ENCODE data around the gene CCDC88C. TPM values are rescaled to one million over a fixed set of nuclear protein-coding genes. Genes with fewer than 3 reads are reported as not detected.

CCDC88C gene
- total RNA-seq, 1 donor: 0.36 TPM

GRCh38 chr14:91225025-91225424 is 192.6 kb downstream of the CCDC88C start:
- H3K27ac ChIP-seq (ENCODE audit: low read depth, low read length): peak overlapping the region; percentile 77
- H3K27me3 ChIP-seq (ENCODE audit: insufficient read depth, low read length): no peaks in the 10 kb centered on the region
- peaks cover 39% of the 10 kb centered on the region for H3K4me1 ChIP-seq (ENCODE audit: insufficient read depth, low read length)
- no peaks in the 10 kb centered on the region for H4K20me1 ChIP-seq (ENCODE audit: insufficient read depth, low read length)
- no peaks in the 10 kb centered on the region for H3K79me2 ChIP-seq (ENCODE audit: insufficient read depth, low read length)
- no peaks in the 10 kb centered on the region for H3K9me3 ChIP-seq (ENCODE audit: low read depth, low read length)
- H3K36me3 ChIP-seq (ENCODE audit: insufficient read depth, low read length): no peaks in the 10 kb centered on the region
- TF ChIP-seq, protein P1, sequence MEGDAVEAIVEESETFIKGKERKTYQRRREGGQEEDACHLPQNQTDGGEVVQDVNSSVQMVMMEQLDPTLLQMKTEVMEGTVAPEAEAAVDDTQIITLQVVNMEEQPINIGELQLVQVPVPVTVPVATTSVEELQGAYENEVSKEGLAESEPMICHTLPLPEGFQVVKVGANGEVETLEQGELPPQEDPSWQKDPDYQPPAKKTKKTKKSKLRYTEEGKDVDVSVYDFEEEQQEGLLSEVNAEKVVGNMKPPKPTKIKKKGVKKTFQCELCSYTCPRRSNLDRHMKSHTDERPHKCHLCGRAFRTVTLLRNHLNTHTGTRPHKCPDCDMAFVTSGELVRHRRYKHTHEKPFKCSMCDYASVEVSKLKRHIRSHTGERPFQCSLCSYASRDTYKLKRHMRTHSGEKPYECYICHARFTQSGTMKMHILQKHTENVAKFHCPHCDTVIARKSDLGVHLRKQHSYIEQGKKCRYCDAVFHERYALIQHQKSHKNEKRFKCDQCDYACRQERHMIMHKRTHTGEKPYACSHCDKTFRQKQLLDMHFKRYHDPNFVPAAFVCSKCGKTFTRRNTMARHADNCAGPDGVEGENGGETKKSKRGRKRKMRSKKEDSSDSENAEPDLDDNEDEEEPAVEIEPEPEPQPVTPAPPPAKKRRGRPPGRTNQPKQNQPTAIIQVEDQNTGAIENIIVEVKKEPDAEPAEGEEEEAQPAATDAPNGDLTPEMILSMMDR (IDR thresholded peaks at IDR 0.05; ENCODE audit: extremely low read depth, low read depth, low read length): no peak
- peak overlapping the region; percentile 33 for H3K4me3 ChIP-seq (ENCODE audit: insufficient read depth, low read length)
- H3K4me2 ChIP-seq (ENCODE audit: insufficient read depth, low read length): peak overlapping the region; percentile 49
- DNase-seq (ENCODE audit: insufficient read length, low spot score, missing footprints): peak; percentile 95
- peak overlapping the region; percentile 25 for H2AFZ ChIP-seq (ENCODE audit: low read length)

DNA sequence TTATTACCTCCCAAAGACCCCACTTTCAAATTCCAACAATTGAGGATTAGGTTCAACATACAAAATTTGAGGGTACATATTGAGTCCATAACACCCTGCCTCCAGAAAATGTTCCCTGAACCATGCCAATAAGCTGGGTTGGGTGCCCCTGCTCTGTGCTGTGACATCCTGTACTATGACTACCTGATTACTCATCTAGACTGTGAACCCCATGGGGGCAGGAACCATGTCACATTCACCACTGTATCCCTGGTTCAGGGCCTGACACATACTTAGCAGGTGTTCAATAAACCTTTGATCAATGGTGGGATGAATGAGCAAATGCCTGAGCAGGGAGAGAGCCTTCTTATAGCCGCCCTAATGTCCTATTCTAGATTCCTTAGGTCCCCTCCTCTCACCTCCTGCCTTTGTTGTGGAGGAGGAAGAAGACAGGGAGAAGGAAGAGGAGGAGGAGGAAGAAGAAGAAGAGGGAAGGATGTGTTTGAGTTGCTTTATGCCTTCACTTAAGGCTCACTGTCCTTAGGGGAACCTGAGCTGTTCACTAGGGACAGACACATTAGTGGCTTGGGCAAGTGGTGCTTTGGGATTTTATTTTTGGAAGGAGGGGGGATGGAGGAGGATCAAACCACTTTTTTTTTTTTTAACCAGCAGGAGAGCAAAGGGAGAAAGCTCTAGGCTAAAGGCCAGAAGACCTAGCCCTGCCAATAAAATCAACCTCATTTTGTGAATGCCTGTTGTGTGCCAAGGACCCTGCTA is 194.4 kb downstream of the CCDC88C start:
- no peaks in the 10 kb centered on the region for H3K79me2 ChIP-seq (ENCODE audit: insufficient read depth, low read length)
- no peak overlapping the region for H3K4me2 ChIP-seq (ENCODE audit: insufficient read depth, low read length)
- DNase-seq (ENCODE audit: insufficient read length, low spot score, missing footprints): peak; percentile 49
- H4K20me1 ChIP-seq (ENCODE audit: insufficient read depth, low read length): no peaks in the 10 kb centered on the region
- H3K4me1 ChIP-seq (ENCODE audit: insufficient read depth, low read length): peaks cover 21% of the 10 kb centered on the region
- H3K36me3 ChIP-seq (ENCODE audit: insufficient read depth, low read length): no peaks in the 10 kb centered on the region
- H3K9me3 ChIP-seq (ENCODE audit: low read depth, low read length): no peaks in the 10 kb centered on the region
- H2AFZ ChIP-seq (ENCODE audit: low read length): no peak overlapping the region
- H3K27ac ChIP-seq (ENCODE audit: low read depth, low read length): no peak overlapping the region
- H3K27me3 ChIP-seq (ENCODE audit: insufficient read depth, low read length): no peaks in the 10 kb centered on the region
- no peak overlapping the region for H3K4me3 ChIP-seq (ENCODE audit: insufficient read depth, low read length)
- TF ChIP-seq, protein P1 (IDR thresholded peaks at IDR 0.05; ENCODE audit: extremely low read depth, low read depth, low read length): no peak

Other genes with a start within 250 kb of the CCDC88C start
- gene GPR68, start 173.1 kb downstream of the CCDC88C start, total RNA-seq: 8.0 and 8.5 TPM in 2 replicates
- gene PPP4R3A, start 92.5 kb upstream of the CCDC88C start, total RNA-seq: 43.4 and 49.2 TPM in 2 replicates

Measured in osteoblast (primary cell).